Dermis blood vessel endothelial cell (primary cell): ENCODE results near the gene MPPE1. TPM values are rescaled to one million over a fixed set of nuclear protein-coding genes. Genes with fewer than 3 reads are reported as not detected.
A peak's percentile ranks its signal among the peaks of the same experiment; 100 is the strongest.
"Not testable (repeated sequence)": the region's sequence is repeated elsewhere in the genome, so short reads cannot be mapped to it uniquely, and the experiment has no call there.

Experiments
- DNase-seq: peaks from one replicate; pipeline ENCODE4 v3.0.0; 2010
- total RNA-seq: library from RNA; depleted of rRNA; stranded (reverse); fragments of >200 nt; gene quantifications from 2 replicates; pipeline ENCODE4 v1.2.3, GENCODE V29; 2014

The MPPE1 gene, protein sequence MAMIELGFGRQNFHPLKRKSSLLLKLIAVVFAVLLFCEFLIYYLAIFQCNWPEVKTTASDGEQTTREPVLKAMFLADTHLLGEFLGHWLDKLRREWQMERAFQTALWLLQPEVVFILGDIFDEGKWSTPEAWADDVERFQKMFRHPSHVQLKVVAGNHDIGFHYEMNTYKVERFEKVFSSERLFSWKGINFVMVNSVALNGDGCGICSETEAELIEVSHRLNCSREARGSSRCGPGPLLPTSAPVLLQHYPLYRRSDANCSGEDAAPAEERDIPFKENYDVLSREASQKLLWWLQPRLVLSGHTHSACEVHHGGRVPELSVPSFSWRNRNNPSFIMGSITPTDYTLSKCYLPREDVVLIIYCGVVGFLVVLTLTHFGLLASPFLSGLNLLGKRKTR
- total RNA-seq, result 14.6 and 15.6 TPM in 2 replicates

DNA sequence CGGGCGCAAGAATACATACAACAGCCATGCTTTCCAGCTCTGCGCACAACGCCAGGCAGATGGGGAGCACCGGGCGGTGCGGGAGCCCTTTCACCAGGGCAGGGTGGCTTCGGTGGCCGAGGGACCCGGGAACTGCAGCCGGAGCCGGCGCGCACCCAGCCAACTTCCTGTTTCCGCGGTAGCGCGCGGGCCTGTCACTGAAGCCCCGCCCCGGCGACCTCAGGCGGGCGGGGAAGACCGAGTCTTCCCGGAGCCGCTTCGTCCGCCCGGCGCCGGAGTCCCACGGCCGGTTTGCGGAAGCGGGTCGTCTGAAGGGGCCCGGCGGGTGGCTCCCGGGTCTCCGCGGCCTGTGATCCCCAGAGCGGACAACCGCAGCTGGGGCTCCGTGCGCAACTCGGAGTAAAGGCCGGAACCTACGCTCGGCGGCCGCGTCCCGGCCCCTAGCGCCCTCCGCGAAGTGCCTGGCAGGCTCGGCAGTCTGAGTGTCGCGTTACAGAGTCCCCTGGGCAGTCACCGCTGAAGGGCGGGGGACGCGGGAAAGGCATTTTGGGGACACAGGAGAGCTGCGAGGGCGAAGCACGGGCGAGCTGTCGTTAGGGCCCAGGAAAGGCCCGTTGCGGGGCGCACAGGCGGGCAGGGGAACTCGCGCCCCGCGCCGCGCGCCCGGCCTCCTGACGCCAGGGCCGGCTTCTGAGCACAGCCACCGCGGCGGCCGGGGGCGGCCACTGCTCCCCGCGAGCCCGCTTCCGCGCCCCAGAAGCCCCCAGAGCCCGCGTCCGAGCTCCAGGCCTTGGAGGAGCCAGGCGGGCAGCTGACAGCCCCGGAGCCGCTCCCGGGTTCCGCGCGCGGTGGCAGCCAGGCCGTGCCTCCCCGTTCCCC is at the start of gene MPPE1:
MPPE1 (minus strand) TSS at position 136 of the 879 bp plus-strand sequence. CDS start 11,053 bp downstream, outside the sequence.
- peak; percentile 84 for DNase-seq

DNA sequence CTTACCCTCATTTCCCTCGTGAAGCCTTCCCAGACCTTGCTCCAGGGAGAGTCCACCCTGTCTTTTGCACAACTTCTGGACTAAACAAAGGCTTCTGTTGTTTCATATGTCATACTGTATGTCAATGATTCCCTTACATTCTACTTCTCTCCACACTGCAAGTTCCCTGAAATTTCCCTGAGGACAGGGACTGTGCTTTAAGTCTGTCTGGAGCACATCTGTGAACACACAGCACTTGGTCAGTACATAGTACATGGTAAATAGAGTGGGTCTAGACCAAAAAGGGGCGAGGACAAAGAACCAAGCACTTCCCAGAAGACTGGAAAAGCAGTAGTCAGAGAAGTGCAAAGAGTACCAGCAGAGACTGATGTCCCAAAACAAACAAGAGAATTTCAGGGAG is 49.5 kb upstream of the MPPE1 start:
- no peak for DNase-seq

GRCh38 chr18:11956371-11957308 is 48.5 kb upstream of the MPPE1 start:
- DNase-seq, result no peak

GRCh38 chr18:11955239-11956029 is 47.3 kb upstream of the MPPE1 start:
- peak; percentile 89 for DNase-seq

- DNase-seq, result no peak
Measured at GRCh38 chr18:11953113-11953512, 45.0 kb upstream of the MPPE1 start.

DNA sequence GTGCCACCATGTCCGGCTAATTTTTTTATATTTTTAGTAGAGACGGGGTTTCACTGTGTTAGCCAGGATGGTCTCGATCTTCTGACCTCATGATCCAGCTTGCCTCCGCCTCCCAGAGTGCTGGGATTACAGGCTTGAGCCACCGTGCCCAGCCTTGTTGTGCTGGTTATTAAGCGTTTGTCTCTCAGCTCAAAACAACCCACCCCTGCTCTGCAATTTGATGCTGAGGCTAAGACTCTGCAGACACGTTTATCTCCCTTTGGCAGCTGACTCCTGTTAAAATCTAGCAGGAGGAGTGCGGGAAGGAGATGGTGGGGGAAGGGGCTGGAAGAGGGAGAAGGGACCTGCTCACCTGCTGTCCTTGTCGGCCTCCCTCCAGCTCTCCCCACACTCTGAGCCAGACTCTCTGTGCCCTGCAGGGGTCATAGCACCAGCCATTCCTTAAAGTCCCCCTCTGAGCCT is 43.3 kb upstream of the MPPE1 start:
- DNase-seq, result no peak

DNA sequence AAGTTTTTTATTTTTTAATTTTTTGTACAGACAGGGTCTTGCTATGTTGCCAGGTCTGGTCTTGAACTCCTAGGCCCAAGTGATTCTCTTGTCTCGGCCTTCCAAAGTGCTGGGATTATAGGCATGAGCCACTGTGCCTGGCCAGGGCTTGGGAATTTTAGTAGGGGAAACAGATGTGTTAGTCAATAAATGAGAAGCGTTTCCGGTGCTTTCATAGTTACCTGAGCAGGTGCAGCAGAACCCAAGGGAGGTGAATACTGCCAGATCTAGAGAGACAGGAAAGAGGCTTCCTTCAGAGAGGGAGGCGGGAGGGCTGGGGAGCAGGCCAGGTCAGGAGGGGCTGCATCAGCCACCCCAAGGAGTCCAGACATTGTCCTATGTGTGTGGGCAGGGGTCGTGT is 42.7 kb upstream of the MPPE1 start:
- no peak for DNase-seq

- DNase-seq, result no peak
Measured at GRCh38 chr18:11948852-11949523, 40.9 kb upstream of the MPPE1 start.

DNA sequence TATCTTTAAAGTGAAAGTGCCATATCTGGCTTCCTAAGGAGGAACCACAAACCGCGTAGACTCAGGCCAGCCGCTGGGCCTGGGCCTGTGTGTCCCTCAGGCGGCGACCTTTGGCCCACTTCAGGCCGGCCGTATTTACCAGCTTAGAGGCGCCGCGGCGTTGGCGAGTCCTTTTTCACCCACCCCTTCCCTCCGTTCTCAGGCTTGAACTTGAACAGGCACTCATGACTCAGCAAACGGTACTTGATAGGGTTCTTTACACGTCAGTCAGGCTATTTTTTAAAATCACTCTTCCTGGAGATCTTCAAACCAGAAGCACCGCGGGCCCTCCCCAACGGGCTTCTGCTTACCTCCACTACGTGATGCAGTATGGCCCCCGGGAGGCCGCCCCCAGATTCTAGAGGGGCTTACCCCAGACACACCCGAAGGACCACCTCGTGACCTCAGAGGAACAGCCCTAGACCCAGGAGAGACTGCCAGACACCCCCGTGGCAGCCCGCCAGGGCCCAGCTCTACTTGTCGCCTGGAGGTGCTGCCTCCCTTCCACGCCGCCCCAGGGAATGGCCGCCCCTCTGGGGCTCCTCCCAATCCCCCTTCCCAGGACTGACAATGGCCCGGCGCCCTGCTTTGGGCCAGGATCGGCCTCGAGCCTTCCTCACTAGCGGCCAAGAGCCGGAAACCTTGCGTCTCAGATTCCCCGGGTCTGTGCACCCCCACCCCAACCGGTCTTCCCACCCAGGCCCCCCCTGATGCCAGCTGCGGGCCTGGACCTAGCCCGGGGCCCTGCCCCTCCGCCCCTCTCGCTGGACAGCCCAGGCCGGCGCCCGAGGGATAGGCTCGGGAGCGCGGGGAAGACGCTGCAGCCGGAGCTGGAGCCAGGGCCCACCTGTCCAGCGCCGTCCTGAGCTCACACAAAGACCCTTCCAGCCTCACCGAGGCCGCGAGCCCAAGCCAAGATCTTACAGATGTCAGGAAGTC is 39.4 kb upstream of the MPPE1 start:
- peak; percentile 91 for DNase-seq

GRCh38 chr18:11946756-11947155 is 38.6 kb upstream of the MPPE1 start:
- peak; percentile 13 for DNase-seq

DNA sequence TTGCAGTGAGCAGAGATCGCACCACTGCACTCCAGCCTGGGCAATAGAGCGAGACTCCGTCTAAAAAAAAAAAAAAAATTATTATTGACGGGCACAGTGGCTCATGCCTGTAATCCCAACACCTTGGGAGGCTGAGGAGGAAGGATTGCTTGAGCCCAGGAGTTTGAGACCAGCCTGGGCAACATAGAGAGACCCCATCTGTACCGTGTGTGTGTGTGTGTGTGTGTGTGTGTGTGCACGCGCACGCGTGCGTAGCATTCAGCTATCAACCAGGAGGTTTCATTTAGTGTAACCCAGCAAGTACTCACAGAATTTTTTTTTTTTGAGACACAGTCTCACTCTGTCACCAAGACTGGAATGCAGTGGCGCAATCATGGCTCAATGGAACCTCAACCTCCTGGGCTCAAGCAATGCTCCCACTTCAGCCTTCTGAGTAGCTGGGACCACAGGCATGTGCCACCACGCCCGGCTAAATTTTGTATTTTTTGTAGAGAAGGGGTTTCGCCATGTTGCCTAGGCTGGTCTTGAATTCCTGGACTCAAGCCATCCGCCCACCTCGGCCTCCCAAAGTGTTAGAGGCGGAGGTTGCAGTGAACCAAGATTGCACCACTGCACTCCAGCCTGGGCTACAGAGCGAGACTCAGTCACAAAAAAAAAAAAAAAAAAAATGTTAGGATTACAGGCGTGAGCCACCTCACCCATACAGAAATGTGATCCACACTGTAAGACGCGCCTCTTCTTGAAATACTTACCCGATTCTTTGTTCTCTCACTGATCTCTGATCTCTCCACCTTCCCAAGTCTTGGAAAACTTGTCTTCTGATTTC is 37.9 kb upstream of the MPPE1 start:
- not testable (repeated sequence) for DNase-seq

- no peak for DNase-seq
Measured at GRCh38 chr18:11944786-11945185, 36.7 kb upstream of the MPPE1 start.

- DNase-seq, result no peak
Measured at GRCh38 chr18:11944252-11944651, 36.1 kb upstream of the MPPE1 start.

DNA sequence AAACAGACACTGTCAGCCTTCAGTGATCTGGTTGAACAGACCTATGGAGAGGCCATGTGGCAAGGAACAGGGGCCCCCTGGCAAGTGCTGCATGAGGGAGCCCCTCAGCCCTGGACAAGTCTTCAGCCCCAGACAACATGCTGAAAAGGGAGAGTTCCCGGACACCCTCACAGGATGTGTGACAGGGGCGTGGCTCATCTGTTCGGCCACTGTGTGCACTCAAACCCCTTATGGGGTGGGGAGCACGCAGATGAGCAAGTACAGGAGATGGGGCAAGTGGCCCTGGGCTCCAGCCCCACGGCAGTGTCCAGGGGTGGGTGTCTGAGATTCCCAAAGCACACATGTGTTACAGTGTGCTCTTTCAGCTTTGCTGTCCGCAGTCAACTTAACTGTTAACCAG is 35.4 kb upstream of the MPPE1 start:
- no peak for DNase-seq

DNA sequence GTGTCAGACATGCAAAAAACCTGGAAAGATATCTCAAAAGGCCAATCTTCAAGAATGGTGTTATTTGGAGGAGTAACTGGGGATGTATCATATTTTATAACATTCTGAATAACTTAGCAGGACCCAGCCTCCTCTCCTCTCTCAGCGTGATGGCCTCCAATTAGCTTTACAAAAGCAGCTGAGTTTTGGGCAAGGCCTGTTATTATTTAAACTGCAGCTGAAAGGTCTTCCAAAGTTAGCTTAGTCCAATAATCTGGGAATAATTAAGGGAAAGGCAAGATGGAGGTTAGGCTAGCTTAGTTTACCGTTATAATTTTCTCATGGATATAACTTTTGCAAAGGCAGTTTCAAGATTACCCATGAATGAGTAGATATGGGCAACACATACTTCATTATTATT is 32.8 kb upstream of the MPPE1 start:
- DNase-seq, result no peak

DNA sequence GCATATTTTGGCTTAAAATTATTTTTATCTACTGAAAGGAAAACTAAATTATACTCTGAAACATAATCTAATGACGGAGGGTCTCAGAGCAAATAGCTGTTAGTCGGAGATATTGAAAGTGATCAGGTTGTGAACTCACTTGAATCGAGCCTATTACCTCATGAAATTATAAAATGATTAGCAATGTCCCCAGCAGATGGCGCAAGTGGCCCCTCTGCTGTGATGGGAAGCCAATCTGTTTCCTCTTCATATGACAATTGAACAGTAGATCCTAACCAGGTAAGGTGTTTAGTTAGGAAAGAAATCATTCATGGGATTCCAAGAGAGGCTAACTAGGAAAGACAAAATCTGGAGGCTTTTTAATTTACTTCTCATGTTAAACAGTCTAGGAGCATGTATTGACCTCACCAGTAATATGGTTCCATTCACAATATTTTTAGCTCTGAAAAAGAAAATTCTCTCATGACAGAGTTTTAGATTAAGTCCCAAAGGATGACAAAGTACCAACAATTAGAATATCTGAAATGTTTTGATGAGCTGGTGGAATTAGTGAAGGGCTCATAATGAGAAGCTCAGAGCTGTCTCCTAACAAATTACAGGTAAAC is 29.9 kb upstream of the MPPE1 start:
- peak; percentile 82 for DNase-seq

GRCh38 chr18:11932393-11932792 is 24.3 kb upstream of the MPPE1 start:
- DNase-seq, result no peak

GRCh38 chr18:11927497-11927896 is 19.4 kb upstream of the MPPE1 start:
- DNase-seq, result no peak
